Measurements from ENCODE around the gene FRMD4A.

GRCh38 chr10:13604357-13605040 lies 726.2 kb downstream of the FRMD4A start:
- TF ChIP-seq SMC3 (IDR thresholded peaks at IDR 0.05; ENCODE audit: borderline replicate concordance, low read length) (no peak), RAD51 (IDR thresholded peaks at IDR 0.05) (no peak), POU2F2 (IDR thresholded peaks at IDR 0.05; ENCODE audit: borderline replicate concordance, low read depth, low read length) (no peak), E2F4 (IDR thresholded peaks at IDR 0.05; ENCODE audit: low read depth, low read length) (no peak), JUND (IDR thresholded peaks at IDR 0.05; ENCODE audit: low read depth, low read length) (no peak), MAX (IDR thresholded peaks at IDR 0.05; ENCODE audit: low read depth, low read length) (no peak), CTCF (IDR thresholded peaks at IDR 0.05 in 2 of 3, conservative IDR thresholded peaks at IDR 0.05 in 1 of 3; ENCODE audit: control insufficient read depth in 2 of 3, extremely low read depth in 1 of 3, insufficient read depth in 1 of 3, low read depth in 3 of 3, low read length in 3 of 3) (no peak), PRDM15 (CRISPR knock-in tag; IDR thresholded peaks at IDR 0.05) (no peak)

Measured in GM12878 (cell line).